ENCODE data around the gene AMTN.

The AMTN gene

GRCh38 chr4:70570796-70571195, 52.4 kb downstream of the AMTN start:
- Histone ChIP-seq H3K27ac (ENCODE audit: low read length) (no peak overlapping the region), H3K36me3 (ENCODE audit: insufficient read depth, low read depth, low read length) (no peaks in the 10 kb centered on the region)

DNA sequence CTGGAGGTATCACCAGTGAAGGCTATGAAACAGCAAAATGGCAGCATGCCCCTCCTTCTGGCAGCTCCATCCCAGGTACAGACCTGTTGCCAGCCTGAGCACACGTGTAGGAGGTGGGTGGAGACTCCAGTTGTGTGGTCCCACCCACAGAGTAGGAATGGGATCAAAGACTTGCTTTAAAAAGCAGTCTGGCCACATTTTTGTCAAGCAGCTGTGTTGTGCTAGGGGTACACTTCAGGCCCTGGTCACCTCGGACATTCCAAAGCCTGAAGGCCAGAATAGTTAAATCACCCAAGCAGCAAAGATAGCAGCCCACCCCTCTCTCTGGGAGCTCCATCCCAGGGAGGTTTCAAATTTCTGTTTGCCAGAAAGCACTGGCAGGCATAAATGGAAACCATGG, 53.4 kb downstream of the AMTN start:
- Histone ChIP-seq H3K36me3 (ENCODE audit: insufficient read depth, low read depth, low read length) (no peaks in the 10 kb centered on the region), H3K4me1 (ENCODE audit: insufficient read depth, low read length) (no peaks in the 10 kb centered on the region), H3K27me3 (ENCODE audit: insufficient read depth, low read length) (no peaks in the 10 kb centered on the region), H3K4me3 (ENCODE audit: low read length) (no peak overlapping the region), H3K9me3 (ENCODE audit: insufficient read depth, low read depth, low read length) (peaks cover 8% of the 10 kb centered on the region; the same call in 1 of the 2 replicates), H3K9ac (ENCODE audit: low read depth, low read length) (no peak overlapping the region), H3K27ac (ENCODE audit: low read length) (no peak overlapping the region)

More at GRCh38 chr4:70570796-70571195, 52.4 kb downstream of the AMTN start:
- Histone ChIP-seq H3K9me3 (ENCODE audit: insufficient read depth, low read depth, low read length) (peaks cover 3% of the 10 kb centered on the region; the same call in 1 of the 2 replicates), H3K27me3 (ENCODE audit: insufficient read depth, low read length) (no peaks in the 10 kb centered on the region), H3K9ac (ENCODE audit: low read depth, low read length) (no peak overlapping the region), H3K4me1 (ENCODE audit: insufficient read depth, low read length) (no peaks in the 10 kb centered on the region), H3K4me3 (ENCODE audit: low read length) (no peak overlapping the region)

DNA sequence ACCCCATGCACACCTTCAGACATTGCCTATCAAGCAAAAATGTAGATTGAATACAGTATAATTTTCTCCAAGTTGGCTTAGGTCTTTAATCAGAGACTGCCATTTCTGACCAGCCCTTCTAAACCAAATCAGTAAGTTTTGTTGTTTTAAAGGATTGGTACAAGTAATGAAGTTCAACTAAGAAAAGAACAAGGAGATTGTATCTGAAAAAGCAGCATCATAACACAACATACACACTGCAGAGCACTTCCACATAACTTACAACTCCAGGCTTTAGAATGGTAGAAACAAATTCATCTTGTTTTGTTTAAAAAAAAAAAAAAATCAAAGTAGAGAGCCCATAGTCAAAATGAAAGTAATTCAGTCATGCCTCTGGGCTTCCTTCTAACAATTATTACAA, 57.6 kb downstream of the AMTN start:
- no peaks in the 10 kb centered on the region for H3K4me1 ChIP-seq (ENCODE audit: insufficient read depth, low read length)

GRCh38 chr4:70577220-70577927, 59.0 kb downstream of the AMTN start:
- no peak overlapping the region for H3K9ac ChIP-seq (ENCODE audit: low read depth, low read length)
- no peak overlapping the region for H3K4me3 ChIP-seq (ENCODE audit: low read length)
- peaks cover 6% of the 10 kb centered on the region; the same call in 1 of the 2 replicates for H3K9me3 ChIP-seq (ENCODE audit: insufficient read depth, low read depth, low read length)
- no peaks in the 10 kb centered on the region for H3K4me1 ChIP-seq (ENCODE audit: insufficient read depth, low read length)
- H3K27me3 ChIP-seq (ENCODE audit: insufficient read depth, low read length) = no peaks in the 10 kb centered on the region
- H3K27ac ChIP-seq (ENCODE audit: low read length) = no peak overlapping the region
- no peaks in the 10 kb centered on the region for H3K36me3 ChIP-seq (ENCODE audit: insufficient read depth, low read depth, low read length)

More for the DNA sequence above, 57.6 kb downstream of the AMTN start:
- H3K9ac ChIP-seq (ENCODE audit: low read depth, low read length) = no peak overlapping the region
- H3K9me3 ChIP-seq (ENCODE audit: insufficient read depth, low read depth, low read length) = peaks cover 6% of the 10 kb centered on the region; the same call in 1 of the 2 replicates
- H3K27ac ChIP-seq (ENCODE audit: low read length) = no peak overlapping the region
- H3K4me3 ChIP-seq (ENCODE audit: low read length) = no peak overlapping the region
- no peaks in the 10 kb centered on the region for H3K27me3 ChIP-seq (ENCODE audit: insufficient read depth, low read length)
- H3K36me3 ChIP-seq (ENCODE audit: insufficient read depth, low read depth, low read length) = no peaks in the 10 kb centered on the region

DNA sequence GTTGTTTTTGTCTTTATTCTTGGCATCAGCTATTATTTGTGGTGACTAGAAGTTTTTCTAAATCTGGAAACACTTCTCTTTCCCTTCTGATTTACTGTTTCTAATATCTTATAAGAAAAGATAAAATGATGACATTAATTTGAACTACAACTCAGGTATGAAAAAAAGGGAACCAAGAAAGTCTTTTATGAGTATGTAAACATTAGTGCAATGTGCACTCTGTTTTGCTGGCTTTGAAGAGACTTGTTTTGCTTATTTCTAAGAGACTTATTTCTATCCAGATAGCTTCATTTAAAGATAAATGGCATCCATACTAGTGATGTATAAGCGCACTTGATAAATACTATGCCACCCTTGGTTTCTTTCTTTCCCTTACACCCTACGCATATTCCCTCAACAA, 63.6 kb downstream of the AMTN start:
- no peak overlapping the region for H3K27ac ChIP-seq (ENCODE audit: low read length)
- H3K27me3 ChIP-seq (ENCODE audit: insufficient read depth, low read length) = no peaks in the 10 kb centered on the region
- H3K9ac ChIP-seq (ENCODE audit: low read depth, low read length) = no peak overlapping the region
- no peaks in the 10 kb centered on the region for H3K9me3 ChIP-seq (ENCODE audit: insufficient read depth, low read depth, low read length)
- H3K4me1 ChIP-seq (ENCODE audit: insufficient read depth, low read length) = no peaks in the 10 kb centered on the region
- H3K4me3 ChIP-seq (ENCODE audit: low read length) = no peak overlapping the region
- H3K36me3 ChIP-seq (ENCODE audit: insufficient read depth, low read depth, low read length) = no peaks in the 10 kb centered on the region

Measured in iPS-20b (cell line).